Occipital lobe (tissue), 2 donors: ENCODE data around the gene NEU4. TPM values are rescaled to one million over a fixed set of nuclear protein-coding genes. Genes with fewer than 3 reads are reported as not detected.
"Not testable (repeated sequence)": the region's sequence is repeated elsewhere in the genome, so short reads cannot be mapped to it uniquely, and the experiment has no call there.

Experiments used
- DNase-seq: peaks from one replicate; lab custom pipeline; 2025; lab: John Stamatoyannopoulos, UW
- total RNA-seq: library from RNA; depleted of rRNA; stranded (reverse); fragments of >200 nt; gene quantifications from one replicate; pipeline ENCODE4 v1.2.3, GENCODE V29; 2014

Gene NEU4
- total RNA-seq, 1 donor from 2014 or later: 0.31 TPM

DNA sequence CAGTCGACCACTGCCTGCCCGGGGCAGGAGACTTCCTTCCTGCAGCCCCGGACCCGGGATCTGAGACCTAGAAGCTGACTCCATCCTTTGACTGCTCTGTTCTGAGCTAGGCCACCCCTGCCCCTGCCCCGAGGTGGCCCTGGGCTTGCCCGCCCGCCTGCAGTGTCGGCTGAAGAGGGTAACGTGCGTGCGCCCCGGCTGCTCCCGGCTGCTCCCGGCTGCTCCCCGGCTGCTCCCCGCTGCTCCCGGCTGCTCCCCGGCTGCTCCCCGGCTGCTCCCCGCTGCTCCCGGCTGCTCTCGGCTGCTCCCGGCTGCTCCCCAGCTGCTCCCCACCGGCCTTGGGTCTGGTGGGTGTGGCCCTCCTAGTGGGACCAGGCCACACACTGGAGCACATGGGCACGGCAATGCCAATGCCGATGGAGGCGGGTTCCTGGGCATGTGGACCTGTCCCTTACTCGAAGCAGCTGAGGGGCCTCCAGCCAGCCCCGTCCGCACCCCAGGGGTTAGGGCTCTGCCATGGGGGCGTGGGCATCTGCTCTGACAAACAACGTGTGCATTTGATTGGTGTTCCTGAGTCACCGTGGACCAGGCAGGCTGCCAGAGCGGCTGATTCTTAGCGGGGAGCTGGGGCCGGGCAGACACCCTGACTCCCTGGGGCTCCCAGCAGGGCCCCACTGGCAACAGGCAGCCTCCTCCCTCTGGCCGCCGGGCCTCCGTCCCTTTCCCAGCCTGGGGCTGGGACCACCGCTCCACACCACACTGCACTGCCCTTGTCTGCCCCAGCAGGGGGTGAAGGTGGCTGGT is 34.4 kb upstream of the NEU4 start:
- DNase-seq: no peak

DNA sequence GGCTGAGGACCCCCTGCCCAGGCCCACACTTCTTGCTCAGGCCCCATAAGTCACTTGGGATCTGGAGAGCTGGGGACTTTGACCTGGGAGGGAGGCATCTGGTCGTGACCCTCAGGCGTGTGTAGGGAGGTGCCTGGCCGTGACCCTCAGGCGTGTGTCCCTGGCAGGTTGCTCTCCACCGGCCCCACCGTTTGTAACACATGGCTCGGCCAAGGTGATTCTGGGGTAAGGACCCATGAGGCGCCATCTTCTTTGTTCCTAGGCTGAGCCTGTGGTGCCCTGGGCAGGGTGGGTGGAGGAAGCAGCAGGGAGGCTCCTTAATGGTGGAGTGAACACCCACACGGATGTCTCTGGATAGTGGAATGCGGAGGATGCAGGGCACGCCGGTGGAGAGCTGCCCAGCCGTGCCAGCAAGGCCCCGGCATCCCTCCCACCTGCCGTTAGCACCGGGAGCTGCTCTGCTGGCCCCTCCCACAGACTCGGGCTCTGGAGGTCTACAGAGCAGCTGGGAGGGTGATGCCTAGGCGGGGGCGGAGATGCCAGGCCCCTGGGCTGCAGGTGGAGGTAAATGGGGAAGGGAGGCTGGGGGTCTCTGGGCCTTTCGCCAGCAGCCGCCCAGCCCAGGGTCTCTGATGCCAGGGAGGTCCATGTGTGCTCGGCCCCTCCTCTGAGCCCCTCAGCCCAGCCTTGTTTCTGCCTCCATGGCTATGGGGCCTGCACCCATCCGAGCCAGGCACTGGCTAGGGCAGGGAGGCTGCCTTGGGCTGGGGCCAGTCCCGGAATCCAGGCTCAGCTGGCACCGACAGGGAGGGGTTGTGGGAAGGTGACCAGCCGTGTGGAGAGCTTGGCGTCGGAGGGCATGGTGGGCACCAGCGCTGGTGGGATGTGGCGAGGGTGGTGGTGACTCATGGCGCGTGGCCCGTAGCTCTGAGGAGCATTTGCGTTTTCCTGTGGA is 33.5 kb upstream of the NEU4 start:
- no peak for DNase-seq

DNA sequence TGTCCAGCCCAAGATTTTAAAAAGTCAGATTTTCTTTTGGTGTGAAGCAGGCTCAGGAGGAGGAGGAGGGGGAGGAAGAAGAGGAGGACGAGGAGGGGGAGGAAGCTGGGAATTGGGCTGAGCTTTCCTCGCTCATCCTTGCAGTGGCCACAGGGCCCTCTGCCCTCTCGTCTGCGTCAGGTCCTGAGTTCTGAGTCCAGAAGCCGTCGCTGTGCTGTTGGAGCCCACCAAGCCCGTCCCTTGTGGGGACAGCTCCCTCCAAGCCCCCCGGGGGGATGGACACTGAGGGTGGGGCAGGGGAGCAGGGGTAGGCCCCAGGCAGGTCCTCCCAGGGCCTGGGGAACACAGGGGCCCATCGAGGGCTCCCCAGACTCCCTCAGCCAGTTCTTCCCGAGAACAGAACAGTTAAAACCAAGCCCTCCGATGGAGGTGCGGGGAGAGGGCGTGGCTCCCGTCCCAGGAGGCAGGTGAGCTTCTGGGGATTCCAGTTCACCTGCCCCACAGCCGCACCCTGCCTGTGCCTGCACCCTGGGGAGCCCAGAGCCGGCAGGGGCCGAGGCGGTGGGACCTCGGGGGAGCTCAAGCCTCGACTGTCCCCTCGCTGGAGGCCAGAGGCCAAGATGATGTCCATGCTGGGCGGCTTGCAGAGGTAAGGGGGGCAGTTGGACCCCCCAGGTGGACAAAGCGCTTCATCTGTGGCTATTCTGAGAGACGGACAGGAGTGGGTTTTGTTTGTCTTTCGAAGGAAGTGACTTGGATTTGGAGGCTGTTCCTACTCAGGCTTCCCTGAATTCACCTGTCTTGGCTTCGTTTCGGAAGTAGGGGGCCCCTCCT is 32.4 kb upstream of the NEU4 start, which contains the start of gene GAL3ST2:
GAL3ST2 (plus strand) TSS at position 487 of the 834 bp plus-strand sequence; CDS start at position 621, 134 bp downstream.
- DNase-seq: no peak

DNA sequence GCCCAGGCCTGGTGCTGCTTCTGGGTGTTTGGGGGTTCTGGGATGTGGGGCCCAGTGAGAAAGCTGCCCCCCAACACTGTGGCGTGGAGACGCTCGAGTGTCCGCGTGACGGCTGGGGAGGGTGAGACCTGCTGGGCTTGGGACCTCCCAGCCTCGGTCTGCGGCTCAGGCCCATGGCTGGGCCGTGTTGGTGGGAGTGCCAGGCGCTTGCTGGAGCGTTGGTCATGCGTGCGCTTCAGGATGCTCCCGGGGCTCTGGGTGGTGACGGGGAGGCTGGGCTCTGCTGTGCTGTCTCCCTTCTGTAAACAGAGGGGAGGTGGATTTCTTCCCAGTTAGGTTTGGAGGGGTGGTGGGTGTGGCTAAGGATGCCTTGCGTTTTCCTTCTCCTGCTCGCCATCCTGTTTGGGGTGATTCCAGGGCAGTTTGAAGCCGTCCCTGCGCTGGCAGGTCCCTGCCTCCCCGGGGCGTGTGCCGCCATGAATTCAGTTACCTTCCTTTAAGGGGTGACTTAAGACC is 31.8 kb upstream of the NEU4 start:
- no peak for DNase-seq

DNA sequence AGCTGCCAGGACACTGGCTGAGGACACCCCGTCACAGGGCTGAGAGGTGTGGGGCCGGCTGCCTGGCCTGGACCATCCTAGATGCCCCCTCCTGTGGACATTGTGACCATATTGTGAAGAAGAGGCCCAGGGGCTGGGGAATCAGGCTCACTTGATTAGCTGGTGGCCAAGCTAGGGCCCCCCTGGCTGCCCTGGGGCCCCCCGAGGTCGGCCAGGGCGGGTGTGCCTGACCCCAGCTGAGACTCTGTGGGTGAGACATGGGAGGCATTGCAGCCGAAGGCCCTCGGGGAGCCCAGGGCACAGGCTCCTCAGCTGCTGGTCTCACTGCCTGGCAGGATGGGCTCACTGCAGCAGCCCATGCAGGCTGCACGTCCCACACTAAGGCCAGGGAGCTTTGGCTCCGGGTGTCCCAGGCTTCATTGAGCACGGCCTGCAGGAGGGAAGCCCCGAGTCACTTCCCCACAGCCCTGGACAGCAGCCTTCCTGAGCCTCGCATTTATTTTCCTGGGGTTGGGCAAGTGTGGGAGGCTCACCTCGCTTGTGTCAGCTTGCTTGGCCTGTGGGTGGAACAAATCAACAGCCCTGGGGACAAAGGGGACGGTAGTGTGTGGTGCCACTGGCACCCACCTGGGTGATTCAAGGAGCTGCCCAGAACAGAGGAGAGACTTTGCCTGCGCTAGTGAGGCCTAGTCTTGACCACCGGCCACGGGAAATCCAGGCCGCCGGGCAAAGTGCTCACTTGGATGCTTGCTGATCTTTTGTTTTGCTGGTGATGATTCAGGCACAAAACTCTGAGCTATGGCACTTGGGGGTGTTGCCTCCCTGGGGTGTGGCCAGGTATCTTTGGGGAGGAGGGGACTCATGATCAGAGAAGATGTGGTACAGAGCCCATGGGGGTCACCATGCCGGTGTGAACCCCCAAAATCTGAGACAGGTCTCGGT is 31.0 kb upstream of the NEU4 start:
- no peak for DNase-seq

DNA sequence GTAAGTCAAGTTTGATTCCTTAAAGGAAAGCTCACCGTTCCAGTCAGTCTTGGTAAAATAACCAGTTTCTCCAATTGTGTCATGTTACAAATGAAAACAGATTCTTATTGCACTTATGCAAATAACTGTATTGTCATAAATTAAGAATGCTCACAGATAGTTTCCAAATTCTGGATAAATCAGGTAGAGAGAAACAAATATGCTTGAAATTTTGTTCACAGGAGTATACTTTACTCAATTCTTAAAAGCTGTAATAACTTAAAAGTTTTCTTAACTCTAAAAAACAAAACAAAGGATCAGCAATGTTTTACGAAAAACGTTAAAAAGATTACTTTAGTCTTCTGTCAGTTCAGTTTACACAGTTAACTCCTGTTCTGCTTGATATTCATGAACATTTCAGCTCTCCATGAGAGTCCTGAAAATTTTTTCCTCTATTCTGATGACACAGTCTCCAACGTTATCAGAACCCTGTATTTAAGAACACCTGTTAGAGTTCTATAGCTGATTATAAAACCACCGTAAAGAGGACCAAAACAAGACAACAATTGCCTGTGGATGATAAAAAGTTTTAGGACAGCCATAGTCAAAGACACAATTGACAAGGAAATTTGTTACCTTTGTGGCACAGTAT is 27.9 kb upstream of the NEU4 start:
- no peak for DNase-seq

DNA sequence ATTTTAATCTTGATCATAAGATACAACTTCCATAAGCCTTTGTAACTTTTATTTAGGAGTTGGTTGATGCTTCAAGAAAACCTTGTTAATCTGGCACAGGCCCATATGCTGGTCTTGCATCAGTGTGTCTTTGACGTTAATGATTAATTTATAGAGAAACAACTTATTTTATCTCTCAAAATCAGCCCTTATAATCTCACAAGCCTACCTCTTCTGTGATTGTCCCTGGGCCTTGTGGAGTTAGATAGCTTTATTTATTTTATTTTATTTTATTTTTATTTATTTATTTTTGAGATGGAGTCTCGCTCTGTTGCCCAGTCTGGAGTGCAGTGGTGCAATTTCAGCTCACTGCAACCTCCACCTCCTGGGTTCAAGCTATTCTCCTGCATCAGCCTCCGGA is 26.9 kb upstream of the NEU4 start:
- DNase-seq: not testable (repeated sequence)

DNA sequence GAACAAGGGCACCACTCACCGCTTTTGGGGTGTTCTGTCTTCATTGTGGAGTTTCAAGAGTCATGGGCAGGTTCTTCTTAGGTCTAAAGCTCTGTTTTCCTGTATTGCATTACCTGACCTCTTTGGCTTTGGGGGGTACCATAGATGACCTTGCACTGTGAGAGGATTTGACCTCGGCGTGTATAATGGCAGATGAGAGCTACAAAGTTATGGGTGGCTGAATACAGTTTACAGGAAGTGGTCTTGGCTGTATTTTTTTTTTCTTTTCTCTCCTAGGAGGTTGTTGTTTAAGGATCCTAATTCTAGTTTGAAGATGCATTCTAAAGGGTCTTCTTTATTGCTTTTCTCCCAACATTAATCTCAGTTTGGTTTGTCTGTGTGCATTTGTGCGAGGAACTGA is 20.9 kb upstream of the NEU4 start:
- no peak for DNase-seq

DNA sequence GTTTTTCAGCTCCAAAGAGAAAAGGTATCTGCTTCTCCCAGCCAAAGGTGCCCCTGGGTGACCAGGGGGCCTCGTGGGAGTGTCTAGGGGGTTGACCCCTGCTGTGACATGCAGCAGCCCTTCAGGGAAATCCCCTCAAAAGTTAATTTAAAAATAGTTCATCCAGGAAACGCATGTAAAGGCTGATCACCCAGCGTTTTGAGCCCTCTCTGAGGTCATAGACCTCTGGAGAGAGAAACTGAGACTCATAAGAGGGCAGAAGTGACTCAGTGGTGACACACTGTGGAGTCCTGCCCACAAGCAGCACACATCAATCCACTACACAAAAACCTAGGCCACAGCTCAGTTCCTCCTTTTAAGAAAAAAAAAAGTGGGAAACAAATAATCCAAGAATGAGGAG is 20.4 kb upstream of the NEU4 start:
- no peak for DNase-seq

DNA sequence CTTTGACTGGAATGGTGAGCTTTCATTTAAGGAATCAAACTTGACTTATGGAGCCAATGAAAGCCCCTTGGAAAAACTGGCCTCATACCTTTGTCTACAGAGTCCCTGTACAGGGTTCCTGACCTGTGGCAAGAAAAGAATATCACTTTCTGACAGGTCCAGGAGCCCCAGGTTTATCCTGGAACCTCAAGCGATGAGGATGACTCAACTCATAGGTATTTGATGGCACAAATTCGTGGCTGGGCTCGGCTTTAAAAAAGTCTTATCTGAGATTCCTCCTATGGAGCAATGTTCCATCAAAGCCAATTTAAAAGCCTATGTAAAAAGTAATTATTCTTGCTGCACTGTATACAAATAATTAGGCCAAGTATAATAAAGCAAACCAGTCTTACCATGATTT is 17.6 kb upstream of the NEU4 start:
- DNase-seq: not testable (repeated sequence)

DNA sequence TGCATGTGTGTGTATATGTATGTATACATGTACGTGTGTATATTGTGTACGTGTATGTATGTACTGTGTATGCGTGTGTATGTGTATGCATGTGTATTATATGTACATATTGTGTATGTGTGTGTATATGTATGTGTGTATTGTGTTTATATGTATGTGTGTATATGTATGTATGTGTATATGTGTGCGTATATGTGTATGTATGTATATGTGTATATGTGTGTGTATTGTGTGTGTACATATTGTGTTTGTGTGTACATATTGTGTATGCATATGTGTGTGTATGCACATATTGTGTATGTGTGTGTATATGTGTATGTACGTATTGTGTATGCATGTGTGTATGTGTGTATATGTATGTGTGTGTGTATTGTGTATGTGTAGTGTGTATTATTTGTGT is 15.6 kb upstream of the NEU4 start:
- no peak for DNase-seq

DNA sequence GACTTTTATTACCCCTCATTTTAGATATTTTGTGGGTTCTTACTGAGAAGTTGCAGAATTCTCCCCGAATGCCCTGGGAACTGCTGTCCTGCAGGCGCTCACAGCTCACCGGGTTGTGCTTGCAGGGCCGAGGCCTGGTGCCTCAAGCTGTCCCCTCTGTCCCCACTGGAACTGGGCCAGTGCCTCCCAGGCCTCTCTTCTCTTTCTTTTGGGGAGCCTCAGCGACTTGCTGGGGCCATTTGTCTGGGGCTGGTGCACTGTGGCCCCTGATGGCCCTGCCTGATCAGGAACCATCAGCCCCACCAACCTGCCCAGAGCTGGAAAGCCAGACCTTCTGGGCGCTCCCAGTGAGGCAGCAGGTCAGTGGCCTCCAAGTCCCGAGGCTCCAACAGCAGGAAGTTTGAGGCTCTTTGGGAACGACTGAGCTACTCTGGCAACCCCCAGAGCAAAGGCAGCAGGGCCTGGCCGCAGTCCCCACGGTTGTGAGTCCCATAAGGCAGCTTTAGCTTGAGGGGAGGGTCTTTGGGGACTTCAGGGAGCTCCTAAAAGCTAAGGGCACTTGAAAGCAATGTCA is 14.7 kb upstream of the NEU4 start:
- DNase-seq: no peak

DNA sequence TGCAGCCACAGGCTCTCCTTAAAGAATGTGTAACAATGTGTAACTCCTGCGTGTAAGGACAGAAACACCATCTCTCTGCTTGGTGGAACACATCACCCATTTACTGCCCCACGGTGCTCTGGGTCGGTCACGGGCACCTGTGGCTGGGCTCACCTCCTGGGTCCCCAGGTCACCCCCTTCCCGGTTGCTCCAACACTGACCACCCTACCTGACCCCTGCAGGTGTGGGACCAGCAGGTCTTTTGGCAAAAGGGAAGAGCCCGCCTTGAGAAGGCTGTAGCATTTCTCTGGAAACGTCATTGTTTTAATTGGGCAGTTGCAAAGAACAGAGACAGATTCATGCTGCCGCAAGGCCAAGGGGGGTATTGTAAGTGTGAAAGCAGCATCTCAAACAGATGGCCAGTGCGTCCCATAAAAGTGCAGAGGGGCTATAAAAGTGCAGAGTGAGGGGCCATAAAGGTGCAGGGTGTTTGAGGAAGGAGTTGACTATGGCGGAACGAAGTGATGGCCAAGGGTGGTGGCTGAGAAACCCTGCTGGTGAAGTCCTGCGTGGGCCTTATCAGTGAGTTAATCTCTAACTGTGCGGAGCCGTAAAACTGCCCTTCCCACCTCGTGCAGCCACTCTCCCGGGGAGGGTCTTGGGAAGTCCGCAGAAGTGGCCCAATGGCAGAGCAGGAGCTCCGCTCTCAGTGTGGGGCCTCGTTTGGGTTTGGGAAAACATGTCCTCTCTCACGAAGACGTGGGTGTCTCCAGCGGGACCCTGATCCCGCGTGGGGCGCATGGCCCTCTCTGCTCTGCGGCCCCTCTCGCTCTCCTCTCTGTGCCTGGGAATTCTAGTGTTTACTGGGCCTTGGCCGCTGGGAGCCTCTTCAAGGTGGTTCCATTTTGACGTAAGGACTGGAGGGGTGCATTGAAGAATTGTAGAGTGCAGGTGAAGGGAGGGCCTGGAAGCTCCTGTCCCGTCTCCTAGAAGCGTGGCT is 13.7 kb upstream of the NEU4 start:
- no peak for DNase-seq

DNA sequence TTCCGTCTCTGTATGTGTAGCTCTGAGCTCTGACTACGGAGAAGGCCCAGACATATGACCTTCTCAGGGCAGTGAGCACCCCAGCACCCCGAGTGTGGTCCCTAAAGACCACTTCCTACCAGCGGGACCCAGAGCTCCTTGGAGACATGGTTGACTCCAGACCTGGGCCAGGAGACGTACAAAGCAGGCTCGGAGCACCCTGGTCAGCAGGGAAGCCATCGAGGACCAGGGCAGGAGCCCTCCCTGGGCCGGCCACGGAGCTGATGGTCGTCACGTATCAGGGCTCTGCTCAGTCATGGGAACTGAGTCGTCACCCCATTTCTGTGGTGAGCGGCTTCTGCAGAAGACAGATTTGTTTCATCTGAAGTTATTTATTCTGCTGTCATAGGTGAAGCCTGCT is 12.8 kb upstream of the NEU4 start:
- DNase-seq: no peak

DNA sequence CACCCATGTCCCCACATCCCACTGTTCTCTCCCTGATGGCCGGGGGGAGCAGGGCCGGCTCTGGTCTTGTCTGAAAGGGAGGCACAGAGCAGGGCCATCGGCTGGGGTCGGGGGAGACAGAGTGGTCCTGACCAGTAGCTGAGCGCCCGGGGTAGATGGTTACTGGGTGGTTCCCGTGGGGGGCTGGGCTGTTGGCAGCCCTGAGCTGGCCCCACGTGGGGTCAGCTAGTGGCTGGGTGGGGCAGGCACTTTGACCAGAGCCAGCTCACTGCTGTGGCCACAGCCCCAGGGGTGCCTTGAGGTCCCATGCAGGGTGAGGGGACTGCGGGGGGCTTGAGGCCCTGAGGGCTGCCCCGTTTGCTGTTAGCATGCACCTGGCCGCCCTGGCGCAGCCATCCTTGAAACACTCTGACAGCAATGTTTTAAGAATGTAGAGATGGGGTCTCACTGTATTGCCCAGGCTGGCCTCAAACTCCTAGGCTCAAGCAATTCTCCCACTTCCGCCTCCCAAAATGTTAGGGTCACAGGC is 12.3 kb upstream of the NEU4 start:
- DNase-seq: no peak

DNA sequence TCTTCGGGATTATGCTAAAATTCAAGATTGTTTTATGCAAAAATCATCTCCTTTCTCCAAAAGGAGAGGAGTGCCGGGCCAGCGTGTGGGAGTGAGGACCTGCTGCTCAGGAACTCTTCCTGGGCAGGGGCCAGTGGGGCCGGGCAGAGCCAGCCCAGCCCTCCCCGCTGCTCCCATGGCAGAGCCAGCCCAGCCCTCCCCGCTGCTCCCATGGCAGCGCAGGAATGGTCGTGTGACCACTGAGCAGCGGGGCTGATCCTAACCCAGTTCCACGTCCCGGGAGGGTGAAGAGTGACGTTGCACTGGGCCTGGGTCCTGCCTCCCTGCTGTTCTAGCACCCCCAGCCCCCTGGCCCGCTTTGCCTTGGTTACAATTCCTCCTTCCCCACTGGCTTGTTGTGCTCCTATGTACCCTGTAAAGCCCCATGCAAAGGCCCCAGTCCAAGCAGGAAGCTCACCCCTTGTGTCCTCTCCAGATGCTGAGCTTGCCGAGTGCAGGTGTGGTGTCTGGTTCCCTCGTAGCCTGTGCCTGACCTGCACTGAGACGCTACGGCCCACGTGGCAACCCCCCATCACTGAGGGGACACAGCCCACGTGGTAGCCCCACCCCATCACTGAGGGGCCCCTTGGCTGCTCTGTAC is 11.4 kb upstream of the NEU4 start:
- no peak for DNase-seq

DNA sequence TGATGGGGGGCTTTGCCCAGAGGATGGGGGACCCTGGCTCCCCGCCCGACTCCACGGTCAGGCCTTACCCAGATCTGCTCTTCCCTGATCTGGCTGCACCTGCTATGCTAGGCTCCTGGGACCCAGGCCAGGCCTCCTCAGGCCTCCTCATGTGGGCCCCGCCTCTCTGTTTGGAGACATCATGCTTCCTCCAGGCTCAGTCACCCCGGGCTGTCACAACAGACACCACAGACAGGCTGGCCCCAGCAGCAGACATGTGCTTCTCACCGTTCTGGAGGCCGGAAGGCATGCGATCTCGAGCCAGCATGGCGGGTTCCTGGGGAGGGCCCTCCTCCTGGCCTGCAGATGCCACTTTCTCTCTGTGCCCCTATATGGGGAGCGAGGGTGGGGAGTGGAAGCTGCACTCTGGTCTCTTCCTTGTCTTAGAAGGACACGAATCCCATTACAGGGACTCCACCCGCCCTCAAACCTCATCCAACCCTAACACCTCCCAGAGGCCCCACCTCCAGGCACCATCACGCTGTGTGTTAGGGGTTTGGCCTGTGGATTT is 10.8 kb upstream of the NEU4 start:
- no peak for DNase-seq
